ENCODE results near the gene LRMDA.

Gene LRMDA

DNA sequence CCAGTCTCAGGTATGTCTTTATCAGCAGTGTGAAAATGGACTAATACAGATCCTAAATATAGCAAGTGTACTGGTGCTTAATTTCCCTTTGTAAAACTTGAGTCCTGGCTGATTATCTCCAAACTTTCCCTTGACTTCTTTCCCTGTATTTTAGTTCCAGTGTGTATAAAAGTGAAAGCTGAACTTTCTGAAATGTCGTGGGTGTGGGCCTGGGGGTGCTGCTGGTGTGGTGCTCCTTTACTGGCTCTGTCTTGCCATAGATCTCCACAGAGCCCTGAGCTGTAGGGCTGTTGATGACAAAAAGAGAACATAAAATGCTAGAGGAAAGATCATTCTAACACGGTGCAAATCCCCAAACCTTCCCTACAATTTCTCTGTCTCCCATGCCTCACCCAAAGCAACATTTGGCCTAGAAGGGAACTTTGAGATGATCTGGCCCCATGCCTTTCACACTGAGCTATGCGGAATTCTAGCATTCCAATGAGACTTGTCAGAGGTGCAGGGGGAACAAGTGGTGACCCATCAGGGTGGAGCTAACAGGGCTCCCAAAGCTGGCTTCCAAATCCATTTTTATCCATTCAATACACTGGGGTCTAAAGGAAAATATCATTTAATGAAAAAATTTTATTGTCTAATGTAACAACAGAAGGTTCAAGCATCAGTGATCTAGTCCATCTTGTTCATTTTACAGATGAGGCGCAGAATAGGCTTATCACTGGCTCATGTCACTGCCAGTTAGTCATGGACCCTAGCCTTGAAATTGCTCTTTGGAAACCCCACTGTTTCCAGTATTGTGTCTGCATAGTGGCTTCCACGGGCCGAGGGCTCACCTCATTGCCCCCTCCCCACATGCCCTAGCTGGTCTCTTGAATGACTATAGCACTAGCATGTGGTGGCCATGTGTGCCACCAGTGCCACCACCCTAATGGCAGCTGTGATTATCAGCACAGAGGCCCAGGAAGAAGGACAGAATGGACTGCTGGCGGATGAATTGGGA lies 1000.9 kb downstream of the LRMDA start:
- no peak for DNase-seq (ENCODE audit: low read depth in 3 of 3)

DNA sequence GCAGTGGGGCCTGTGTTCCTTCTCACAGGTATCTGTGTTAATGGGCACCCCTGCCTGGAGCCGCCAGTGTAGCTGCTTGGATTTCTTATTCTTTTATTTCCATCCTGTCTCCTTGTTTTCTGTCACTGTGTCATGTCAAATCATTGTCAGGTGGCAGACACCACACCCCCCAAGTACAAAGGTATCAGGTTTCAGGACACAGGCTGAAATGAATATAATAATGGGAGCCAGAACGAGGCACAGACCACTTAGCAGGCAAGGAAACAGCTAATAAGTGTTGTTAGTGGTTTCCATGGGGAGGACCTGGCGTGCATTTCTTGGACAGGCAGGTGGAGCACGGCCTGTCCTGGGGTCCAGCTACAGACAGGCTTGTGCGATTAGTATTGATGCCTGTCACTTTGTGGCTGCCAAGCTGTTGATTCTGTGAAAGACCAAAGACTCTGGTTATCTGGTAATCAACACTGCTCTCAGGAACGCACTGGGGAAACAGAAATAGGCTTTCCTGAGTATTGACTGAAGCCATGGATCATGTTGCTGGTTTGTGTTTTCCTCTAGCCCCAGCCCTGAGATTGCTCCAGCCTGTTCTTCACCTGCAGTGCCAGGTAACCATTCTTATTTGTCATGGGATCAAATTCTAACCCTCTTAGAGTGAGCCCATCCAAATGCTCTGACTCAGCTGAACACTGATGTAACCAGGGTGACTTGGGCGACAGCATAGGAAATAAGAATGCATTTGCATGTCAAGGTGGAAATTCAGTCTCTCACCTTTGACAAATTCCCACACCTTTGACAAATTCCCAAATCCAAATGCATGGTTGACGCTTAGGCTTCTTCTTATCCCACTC lies 1002.0 kb downstream of the LRMDA start:
- DNase-seq (ENCODE audit: low read depth in 3 of 3), result no peak

- no peak for DNase-seq (ENCODE audit: low read depth in 3 of 3)
These were observed 1003.7 kb downstream of the LRMDA start for GRCh38 chr10:76435157-76435556.

- DNase-seq (ENCODE audit: low read depth in 3 of 3), result no peak
These were observed 1005.0 kb downstream of the LRMDA start for GRCh38 chr10:76436401-76436811.

GRCh38 chr10:76436981-76437380 lies 1005.6 kb downstream of the LRMDA start:
- no peak for DNase-seq (ENCODE audit: low read depth in 3 of 3)

DNA sequence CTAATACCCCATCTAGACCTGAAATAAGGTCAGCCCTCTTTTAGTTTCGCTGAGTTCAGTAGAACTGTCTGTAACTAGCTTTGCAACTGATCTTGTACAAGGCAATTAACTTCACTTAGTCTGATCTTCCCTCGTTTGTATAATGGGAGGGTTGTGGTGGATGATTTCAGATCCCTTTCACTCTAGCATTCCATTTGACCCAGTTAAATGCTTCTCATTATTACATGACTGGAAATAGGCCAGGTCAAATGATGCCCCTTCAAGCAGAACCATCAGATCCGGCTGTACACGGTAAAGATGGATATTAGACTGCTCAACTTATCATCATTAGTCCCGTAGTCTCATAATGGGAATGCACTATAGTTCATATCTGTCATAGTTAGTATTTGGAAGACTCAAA lies 1009.0 kb downstream of the LRMDA start:
- DNase-seq (ENCODE audit: low read depth in 3 of 3), result no peak

DNA sequence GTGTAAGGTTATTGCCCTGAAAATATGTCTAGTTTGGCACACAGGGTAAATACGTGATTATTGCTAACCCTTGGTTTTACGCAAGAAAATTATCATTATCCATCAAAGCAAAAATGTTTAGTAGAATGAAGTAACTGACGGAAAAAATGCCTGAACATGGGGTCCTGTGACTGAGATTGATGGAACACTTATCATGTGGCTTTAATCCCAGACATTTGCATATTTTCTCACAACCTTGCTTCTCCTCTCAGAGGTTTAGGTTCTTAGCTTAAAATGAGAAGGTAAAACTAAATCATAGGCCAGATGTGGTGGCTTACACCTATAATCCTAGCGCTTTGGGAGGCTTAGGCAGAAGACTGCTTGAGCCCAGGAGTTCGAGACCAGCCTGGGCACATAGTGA lies 1010.7 kb downstream of the LRMDA start:
- DNase-seq (ENCODE audit: low read depth in 3 of 3), result no peak

DNA sequence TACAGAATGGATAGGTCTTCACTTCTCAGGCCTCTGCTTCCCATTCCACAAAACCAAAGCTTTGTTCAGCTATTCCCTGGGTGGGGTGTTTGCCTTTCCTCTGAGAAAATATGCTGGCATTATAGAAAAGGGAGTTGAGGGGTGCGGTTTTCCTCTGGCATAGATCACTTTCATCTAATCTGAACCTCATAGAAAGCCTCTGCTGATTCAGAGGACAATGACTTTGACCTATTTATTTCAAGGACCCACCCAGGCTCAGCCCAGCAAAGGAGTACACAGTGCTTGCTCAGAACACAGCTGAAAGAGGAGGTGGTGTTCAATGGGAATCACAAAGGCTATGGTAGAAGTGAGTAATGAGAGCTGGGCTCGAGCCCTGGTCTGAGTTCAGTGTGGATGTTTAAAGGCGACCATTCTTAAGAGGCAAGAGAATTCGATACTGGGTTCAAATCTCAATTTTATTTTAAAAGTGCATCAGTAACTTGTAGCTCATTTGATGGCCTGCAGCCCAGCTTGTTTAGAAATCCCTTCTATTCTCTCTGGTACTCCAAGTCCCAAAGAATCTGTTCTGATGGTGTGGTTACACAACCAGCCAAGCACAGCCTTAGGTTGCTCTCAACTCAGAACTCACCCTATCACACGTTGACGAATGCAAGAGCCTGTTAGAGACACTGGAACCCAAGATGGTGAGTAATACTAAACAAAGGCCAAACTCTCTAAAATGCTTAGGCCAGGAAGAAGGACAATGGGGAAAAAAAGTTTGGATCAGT lies 1012.8 kb downstream of the LRMDA start:
- DNase-seq (ENCODE audit: low read depth in 3 of 3), result no peak

GRCh38 chr10:76447578-76447977 lies 1016.2 kb downstream of the LRMDA start:
- DNase-seq (ENCODE audit: low read depth in 3 of 3), result no peak

- DNase-seq (ENCODE audit: low read depth in 3 of 3), result no peak
These were observed 1020.5 kb downstream of the LRMDA start for GRCh38 chr10:76451911-76452310.

- no peak for DNase-seq (ENCODE audit: low read depth in 3 of 3)
These were observed 1021.9 kb downstream of the LRMDA start for GRCh38 chr10:76453332-76453731.

DNA sequence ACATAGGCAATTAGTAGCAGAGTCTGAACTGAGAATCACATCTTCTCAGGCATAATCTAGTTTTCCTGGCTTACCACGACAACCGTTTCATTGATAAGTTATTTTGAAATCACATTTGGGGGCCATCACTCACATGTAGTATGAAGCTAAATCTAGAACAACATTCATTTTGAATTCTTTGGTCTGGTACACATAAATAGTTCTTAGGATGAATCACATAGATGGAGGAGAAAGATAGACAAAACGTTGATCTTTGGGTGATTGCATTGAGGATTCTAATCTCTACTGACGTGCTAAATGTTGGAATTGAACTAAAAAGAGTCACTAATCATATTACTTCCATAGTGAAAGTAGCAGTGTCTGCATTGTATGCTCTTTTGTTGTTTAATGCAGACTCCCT lies 1022.6 kb downstream of the LRMDA start:
- no peak for DNase-seq (ENCODE audit: low read depth in 3 of 3)

DNA sequence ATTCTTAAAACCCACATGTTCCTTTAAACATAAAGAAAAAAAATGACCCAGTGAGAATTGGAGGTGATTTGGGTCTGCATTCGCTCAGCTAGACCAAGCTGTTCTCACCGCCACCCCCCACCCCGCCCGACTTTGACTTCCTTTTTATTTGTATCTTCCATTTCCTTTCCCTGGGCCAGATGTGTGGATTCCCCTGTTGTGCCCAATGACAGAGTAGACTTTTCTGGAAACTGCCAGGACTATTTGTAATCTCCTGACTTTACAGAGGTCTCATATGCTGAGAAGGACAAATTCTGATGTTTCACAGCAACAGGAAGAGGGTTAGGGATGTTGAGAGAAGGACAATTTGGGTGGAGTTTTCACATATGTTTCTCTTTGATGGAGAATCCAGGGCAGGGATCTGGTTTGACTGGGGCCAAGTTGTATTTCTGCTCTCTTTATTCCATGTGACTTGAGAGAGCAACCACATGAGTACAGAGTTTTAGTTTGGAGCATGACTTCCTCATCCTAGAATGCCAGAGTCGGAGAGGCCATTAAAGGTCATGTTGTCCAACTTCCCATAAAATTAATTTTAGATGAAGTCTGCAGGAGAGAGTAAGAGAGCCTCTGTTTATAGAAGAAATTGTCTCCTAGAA lies 1023.2 kb downstream of the LRMDA start:
- no peak for DNase-seq (ENCODE audit: low read depth in 3 of 3)

DNA sequence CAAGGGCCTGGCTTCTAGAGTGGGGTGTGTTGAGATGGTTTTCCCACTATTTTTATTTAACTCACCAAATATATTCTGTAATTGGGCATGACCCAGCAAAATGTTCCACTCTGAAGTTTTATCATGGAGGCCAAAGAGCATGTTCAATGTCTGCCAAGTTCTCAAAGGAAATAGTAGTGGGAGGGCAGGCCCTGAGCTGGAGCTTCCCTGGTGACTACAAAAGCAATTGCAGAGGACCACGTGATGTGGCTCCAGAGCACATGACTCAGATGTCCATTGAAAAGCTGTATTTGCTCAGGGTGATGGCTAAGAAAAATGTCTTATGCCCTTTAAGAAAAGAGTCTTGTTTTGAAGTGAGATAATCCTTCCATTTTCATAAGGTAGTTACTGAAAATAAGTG lies 1024.8 kb downstream of the LRMDA start:
- DNase-seq (ENCODE audit: low read depth in 3 of 3), result no peak

- no peak for DNase-seq (ENCODE audit: low read depth in 3 of 3)
These were observed 1027.7 kb downstream of the LRMDA start for GRCh38 chr10:76459016-76459730.

- DNase-seq (ENCODE audit: low read depth in 3 of 3), result no peak
These were observed 1029.6 kb downstream of the LRMDA start for GRCh38 chr10:76461024-76461423.

DNA sequence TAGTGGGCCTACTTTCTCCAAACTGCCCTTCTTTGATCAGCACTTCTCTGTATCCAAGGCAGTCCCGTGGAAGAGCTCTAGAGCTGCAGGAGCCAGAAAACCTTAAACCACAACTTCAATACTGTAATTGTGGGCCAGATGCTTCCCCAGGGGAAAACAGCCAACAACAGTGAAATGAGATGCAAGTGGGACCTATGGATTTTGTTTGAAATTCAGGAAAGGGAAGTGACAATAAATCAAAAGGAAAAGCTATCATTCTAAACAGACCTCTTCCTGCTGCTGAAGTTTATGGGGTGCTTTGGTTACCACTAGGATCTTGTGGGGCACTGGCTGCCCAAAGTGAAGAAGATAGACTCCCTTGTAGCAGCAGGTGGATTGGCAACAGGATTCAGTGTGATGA lies 1031.7 kb downstream of the LRMDA start:
- no peak for DNase-seq (ENCODE audit: low read depth in 3 of 3)

DNA sequence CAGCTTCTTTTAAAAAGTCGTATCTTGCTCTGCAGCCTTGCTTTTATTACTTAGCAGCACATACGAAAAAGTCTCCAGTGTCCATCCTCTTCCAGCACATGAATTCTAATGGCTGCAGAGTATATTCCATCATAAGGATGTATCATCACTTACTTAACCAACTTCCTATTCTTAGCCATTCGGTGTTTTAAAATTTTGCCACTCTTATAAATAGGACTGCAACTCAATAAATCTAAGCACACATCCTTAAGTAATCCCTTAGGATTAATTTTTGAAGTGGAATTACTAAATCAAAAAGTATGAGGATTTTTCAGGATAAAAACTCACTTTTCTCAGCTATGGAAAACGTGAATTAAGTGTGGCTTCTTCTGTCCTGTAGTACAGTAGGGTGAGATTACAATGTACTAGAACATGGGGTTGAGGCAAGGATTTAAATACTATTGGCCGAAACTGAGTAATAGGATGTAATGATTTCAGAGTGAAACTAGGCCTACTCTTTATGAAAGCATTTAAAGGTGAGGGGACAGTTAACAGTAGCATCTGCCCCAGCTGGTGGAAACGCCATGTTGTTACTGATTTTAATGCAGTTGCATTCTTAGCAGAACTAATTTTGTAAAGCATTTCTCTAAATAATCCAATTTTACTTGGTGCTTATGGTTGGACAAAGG lies 1035.5 kb downstream of the LRMDA start:
- no peak for DNase-seq (ENCODE audit: low read depth in 3 of 3)

GRCh38 chr10:76469675-76470074 lies 1038.3 kb downstream of the LRMDA start:
- no peak for DNase-seq (ENCODE audit: low read depth in 3 of 3)

- no peak for DNase-seq (ENCODE audit: low read depth in 3 of 3)
These were observed 1047.8 kb downstream of the LRMDA start for GRCh38 chr10:76479103-76479790.
